HUES48 (cell line): ENCODE measurements around the gene OGFR.

Experiments
- H3K27ac ChIP-seq: one replicate; pipeline ENCODE4 v1.7.0; 2013; ENCODE audit warnings: low read depth, low read length, inconsistent platforms
- H3K27me3 ChIP-seq: 2 replicates; pipeline ENCODE4 v1.6.1; 2013; ENCODE audit warnings: mild to moderate bottlenecking, low read length; ENCODE audit not compliant: control insufficient read depth, insufficient read depth
- H3K36me3 ChIP-seq: 2 replicates; pipeline ENCODE4 v1.6.1; 2013; ENCODE audit warnings: low read length; ENCODE audit not compliant: control insufficient read depth, insufficient read depth
- H3K4me1 ChIP-seq: 2 replicates; pipeline ENCODE4 v1.6.1; 2013; ENCODE audit warnings: mild to moderate bottlenecking, low read length; ENCODE audit not compliant: control insufficient read depth, insufficient read depth
- H3K4me3 ChIP-seq: 2 replicates; pipeline ENCODE4 v1.5.1; 2013; ENCODE audit warnings: mild to moderate bottlenecking, low read depth, low read length
- H3K9ac ChIP-seq: 2 replicates; pipeline ENCODE4 v1.6.1; 2013; ENCODE audit warnings: mild to moderate bottlenecking, low read depth, low read length, moderate library complexity
- H3K9me3 ChIP-seq: 2 replicates; pipeline ENCODE4 v1.6.1; 2013; ENCODE audit warnings: low read length; ENCODE audit not compliant: control insufficient read depth, insufficient read depth

OGFR gene

DNA sequence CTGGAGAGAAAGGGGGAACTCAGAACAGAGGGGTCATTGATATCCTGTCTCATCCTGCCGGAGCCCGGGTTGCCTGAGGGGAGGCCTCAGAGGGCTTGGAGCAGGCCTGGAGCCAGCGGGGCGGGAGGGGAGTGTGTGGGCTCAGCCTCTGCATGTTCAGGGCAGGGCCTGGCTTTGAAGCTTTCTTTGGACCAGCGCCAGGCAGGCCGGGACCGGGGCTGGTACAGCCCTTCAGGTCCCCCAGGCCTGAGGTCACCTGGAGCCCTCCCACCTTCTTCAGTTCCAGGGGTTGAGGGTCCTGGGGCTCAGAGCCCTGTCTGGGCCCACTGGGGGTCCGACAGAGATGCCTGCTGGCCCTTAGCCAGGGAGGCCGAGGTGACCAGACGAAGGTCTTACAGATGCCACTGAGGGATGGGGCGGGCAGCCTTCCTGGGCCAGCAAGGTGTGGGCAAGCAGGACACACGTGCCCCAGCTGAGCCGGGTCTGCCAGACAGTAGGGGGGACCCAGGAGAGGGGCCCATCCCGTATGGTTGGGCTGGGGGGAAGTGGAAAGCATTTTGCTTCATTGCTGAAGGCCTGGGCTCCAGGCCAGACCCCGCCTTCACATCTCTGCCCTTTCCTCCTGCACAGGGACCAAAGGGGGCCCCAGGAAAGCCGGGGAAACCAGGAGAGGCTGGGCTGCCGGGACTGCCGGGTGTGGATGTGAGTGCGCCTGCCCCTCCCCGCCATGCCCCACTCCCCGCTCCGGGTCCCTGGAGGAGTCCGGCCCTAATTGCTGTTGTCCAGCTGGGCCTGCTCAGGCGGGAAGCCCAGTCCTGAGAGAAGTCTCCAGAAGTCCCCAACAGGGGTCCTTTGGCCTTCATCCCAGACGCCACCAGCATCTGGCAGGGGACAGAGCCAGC lies 14.2 kb downstream of the OGFR start:
- Histone ChIP-seq H3K4me1 (peaks cover 19% of the 10 kb centered on the region; the same call in 1 of the 2 replicates), H3K27me3 (peaks cover 9% of the 10 kb centered on the region), H3K9ac (no peak overlapping the region), H3K36me3 (peaks cover 9% of the 10 kb centered on the region), H3K27ac (no peak overlapping the region), H3K9me3 (no peaks in the 10 kb centered on the region), H3K4me3 (no peak overlapping the region)

DNA sequence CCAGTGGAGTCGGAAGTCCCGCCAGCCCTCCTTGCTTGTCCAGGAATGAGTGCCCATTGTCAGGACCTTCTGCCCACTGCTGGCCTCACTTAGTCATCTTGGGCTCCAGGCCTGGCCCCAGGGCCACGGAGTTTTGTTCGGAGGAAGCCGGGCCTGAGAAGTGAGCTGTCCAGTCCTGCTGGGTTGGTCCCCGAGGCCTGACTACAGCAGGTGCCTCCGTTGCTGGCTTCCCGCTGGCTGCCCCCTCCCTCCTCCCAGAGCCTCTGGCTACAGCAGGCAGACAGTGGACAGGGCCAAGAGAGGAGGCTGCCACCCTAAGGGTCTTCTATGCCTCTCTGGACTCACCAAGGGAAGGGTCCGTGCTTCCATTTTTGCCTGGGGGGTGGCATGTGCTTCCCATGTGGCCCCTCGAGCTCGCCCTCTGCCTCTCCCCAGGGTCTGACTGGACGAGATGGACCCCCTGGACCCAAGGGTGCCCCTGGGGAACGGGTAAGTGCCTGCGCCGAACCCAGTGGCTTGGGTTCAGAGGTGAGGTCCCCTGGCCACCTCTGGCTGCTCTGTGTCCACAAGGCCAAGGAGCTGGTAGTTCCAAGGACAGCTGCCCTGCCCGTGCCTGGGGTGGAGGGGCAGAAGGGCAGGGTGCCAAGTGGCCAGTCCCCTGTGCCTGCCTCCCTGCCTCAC lies 15.0 kb downstream of the OGFR start:
- H3K27ac ChIP-seq = no peak overlapping the region
- H3K27me3 ChIP-seq = peaks cover 9% of the 10 kb centered on the region
- H3K9ac ChIP-seq = no peak overlapping the region
- H3K4me3 ChIP-seq = no peak overlapping the region
- peaks cover 9% of the 10 kb centered on the region for H3K36me3 ChIP-seq
- H3K4me1 ChIP-seq = peaks cover 19% of the 10 kb centered on the region; the same call in 1 of the 2 replicates
- H3K9me3 ChIP-seq = no peaks in the 10 kb centered on the region

DNA sequence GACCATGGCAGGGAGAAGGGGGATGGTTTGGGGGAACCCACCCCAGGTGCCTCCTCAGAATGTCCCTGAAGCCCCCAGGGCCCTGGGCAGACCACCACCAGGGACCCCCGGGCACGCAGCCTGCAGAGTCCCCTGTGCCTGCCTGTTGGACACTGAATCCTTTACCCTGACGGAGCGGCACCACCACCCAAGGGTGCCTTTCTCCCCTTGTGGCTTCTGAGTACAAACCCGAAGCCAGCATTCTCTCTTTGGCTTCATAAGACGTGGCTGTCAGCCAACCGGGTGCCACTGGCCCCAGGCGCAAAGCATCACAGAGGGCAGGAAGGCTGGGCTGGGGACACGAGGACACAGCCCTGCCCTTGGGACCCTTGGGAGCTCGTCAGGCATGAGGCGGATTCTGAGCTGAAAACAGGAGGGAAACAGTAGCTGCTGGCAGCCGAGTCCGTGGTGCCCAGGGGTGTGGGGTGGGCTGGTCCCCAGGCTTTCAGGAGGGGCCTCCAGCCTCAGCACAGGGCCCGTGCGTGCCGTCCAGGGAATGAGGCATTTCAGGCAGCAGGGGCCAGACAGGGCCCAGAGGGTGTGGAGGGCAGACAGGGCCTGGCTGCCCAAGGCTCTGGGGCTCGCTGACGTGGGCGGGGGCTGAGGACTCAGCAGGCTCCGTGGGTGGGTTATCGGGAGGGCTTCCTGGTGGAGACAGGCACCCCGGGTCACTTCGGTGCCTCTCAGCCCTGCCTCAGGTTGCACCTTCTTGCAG lies 15.8 kb downstream of the OGFR start:
- Histone ChIP-seq H3K36me3 (peaks cover 9% of the 10 kb centered on the region), H3K4me3 (no peak overlapping the region), H3K4me1 (peaks cover 14% of the 10 kb centered on the region; the same call in 1 of the 2 replicates), H3K9me3 (no peaks in the 10 kb centered on the region), H3K9ac (no peak overlapping the region), H3K27me3 (peaks cover 9% of the 10 kb centered on the region), H3K27ac (no peak overlapping the region)

DNA sequence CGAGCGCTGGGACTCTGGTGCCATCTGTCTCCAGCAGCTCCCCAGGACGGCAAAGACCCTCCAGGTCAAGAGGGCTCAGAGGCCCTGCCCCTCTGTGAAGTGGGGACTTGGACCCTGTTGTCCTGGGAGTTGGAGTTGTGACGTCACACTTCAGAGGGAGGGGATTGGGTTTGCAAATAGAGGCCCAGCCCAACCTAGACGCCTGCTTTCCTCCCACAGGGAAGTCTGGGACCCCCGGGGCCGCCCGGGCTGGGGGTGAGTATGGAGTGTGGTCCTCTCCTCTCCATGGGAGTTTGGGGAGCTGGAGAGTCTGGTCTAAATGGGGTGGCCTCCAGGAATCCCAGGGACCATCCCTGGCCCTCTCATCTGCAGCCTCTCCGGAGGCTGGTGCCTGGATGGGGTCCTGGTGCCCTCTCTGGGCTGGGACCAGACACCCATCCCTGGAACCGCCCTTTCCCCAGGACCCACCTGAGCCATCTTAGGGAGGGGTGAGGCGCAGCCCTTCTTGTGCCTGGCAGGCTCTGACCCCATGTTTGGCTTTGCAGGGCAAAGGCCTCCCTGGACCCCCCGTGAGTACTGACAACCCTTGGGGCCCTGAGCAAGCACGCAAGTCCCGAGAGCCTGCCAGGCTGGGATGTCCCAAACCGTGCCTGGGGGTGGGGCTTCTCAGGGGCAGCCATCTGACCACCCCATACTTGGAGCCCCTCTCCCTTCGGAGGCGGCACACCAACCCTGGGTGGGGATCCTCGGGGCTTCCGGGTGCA lies 16.5 kb downstream of the OGFR start:
- Histone ChIP-seq H3K4me3 (no peak overlapping the region), H3K9me3 (no peaks in the 10 kb centered on the region), H3K36me3 (peaks cover 9% of the 10 kb centered on the region), H3K4me1 (peaks cover 10% of the 10 kb centered on the region; the same call in 1 of the 2 replicates), H3K27ac (no peak overlapping the region), H3K9ac (no peak overlapping the region), H3K27me3 (peaks cover 7% of the 10 kb centered on the region)

DNA sequence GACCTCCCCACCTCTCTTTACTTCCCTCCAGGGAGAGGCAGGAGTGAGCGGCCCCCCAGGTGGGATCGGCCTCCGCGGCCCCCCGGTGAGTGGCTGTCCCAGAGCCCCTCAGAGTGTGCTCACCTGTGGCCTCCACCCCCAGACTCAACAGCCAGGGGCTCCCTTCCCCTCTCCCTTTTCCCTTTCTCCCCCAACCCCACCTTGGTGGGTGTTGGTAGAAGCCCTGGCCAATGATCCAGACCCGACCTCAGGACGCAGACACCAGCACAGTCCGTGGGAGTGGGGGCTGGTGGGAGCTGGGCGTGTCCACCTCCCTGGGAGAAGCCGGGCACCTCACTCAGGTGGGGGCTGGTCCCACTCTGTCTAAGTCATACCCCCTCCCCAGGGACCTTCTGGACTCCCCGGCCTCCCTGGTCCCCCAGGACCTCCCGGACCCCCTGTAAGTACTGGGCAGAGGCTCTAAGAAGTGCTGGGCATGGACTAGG lies 17.1 kb downstream of the OGFR start:
- Histone ChIP-seq H3K9ac (no peak overlapping the region), H3K36me3 (peaks cover 12% of the 10 kb centered on the region), H3K4me1 (peaks cover 10% of the 10 kb centered on the region; the same call in 1 of the 2 replicates), H3K4me3 (no peak overlapping the region), H3K27ac (no peak overlapping the region), H3K27me3 (peaks cover 2% of the 10 kb centered on the region; the same call in 1 of the 2 replicates), H3K9me3 (no peaks in the 10 kb centered on the region)

DNA sequence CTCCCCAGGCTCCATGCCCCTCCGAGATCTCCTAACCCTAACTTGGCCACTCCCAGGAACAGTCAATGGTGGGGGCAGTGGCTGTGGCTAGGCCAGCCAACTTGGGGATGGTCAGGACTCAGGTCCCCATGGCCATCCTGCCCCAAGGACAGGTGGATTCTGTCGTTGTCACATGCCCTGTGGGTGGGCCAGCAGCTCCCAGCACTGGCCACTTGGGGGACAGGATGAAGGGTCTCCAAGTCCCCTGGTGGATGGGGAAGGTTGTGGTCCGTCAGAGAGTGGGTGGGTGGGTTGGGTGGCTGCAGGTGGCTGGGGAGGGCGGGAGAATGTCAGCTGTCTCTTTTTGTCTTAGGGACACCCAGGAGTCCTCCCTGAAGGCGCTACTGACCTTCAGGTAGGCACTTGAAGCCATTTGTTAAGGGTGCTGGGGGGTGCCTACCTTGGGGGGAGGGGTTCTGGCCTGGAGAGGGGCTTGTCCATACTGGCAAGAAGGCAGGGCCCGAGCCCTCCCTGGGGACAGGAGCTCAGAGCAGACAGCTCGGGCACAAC lies 17.7 kb downstream of the OGFR start:
- peaks cover 12% of the 10 kb centered on the region for H3K36me3 ChIP-seq
- H3K9ac ChIP-seq = no peak overlapping the region
- no peak overlapping the region for H3K4me3 ChIP-seq
- peaks cover 10% of the 10 kb centered on the region; the same call in 1 of the 2 replicates for H3K4me1 ChIP-seq
- no peaks in the 10 kb centered on the region for H3K9me3 ChIP-seq
- no peak overlapping the region for H3K27ac ChIP-seq
- 0 out of 2 replicates have a peak, but pooled peaks cover 2% of the 10 kb centered on the region for H3K27me3 ChIP-seq

DNA sequence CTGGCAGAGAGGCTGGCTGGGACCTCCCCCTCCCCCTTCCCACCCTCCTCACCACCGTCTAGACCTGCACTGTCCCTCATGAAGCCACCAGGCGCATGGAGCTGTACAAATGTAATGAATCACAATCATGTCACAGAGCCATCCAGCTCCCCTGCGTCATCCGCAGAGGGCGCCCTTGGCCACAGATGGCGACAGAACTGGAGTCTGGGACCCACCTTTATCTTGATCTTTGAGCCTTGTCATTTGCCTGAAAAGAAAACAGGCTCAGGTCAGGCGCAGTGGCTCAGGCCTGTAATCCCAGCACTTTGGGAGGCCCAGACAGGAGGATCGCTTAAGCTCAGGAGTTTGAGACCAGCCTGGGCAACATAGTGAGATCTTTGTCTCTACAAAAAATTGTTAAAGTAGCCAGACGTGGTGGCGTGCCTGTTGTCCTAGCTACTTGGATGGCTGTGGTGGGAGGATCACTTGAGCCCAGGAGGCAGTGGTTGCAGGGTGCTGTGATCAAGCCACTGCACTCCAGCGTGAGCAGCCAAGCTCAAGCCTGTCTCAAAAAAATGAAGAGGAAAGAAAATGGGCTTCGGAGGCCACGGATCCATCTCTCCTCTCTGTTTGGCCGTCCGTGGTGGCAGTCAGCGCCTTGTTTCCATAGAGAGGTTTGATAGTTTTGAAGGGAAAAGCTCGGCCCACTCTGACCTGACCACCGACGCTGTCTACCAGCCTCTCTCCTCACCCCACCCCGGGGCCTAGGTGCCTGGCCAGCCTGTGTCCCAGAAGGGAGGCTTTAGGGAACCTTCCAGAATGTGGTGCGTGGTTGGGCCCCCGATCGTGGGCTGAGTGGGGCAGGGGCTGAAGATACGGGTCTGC lies 18.4 kb downstream of the OGFR start:
- H3K27ac ChIP-seq = peak overlapping the region; percentile 21
- H3K36me3 ChIP-seq = peaks cover 17% of the 10 kb centered on the region
- no peak overlapping the region for H3K4me3 ChIP-seq
- no peak overlapping the region for H3K9ac ChIP-seq
- peaks cover 7% of the 10 kb centered on the region; the same call in 1 of the 2 replicates for H3K4me1 ChIP-seq
- no peaks in the 10 kb centered on the region for H3K27me3 ChIP-seq
- H3K9me3 ChIP-seq = no peaks in the 10 kb centered on the region

DNA sequence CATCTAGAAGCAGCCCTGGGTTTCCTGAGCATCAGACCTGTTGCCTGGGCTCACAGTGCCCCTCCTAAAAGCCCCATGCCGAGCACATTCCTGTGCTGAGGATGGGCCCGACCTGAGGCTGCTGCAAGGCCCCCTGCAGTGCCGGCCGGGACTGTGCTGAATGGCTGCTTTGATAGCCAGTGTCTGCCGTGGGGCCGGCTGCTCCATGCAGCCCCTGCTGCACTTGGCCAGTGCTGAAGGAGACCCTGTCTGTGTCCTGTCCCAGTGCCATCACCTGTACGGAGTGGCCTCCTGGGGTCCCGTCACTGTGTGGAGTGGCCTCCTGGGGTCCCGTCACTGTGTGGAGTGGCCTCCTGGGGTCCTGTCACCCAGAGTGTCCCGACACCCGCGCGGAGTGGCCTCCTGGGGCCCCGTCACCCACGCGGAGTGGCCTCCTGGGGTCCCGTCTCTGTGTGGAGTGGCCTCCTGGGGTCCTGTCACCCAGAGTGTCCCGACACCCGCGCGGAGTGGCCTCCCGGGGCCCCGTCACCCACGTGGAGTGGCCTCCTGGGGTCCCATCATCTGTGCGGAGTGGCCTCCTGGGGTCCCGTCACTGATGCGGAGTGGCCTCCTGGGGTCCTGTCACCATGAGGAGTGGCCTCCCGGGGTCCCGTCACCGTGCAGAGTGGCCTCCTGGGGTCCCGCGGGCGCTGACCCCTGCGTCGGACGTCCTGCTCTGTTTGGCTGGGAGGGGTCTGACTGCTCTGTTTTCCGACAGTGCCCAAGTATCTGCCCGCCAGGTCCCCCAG lies 19.2 kb downstream of the OGFR start:
- Histone ChIP-seq H3K36me3 (peaks cover 20% of the 10 kb centered on the region), H3K4me3 (no peak overlapping the region), H3K9ac (no peak overlapping the region), H3K9me3 (no peaks in the 10 kb centered on the region), H3K4me1 (peaks cover 6% of the 10 kb centered on the region; the same call in 1 of the 2 replicates), H3K27ac (no peak overlapping the region), H3K27me3 (no peaks in the 10 kb centered on the region)
